Prostate gland (tissue), 2 donors: ENCODE results near the gene HMG20B. TPM values are rescaled to one million over a fixed set of nuclear protein-coding genes. Genes with fewer than 3 reads are reported as not detected.

ENCODE experiments used
- DNase-seq: peaks from one replicate; pipeline ENCODE4 v3.0.0-alpha.2; 2019; ENCODE audit warnings: low spot score
- H3K27ac ChIP-seq, 2 donors: fragments of 200-600 bp; sonication (generic); 2 replicates each; pipeline ENCODE4 v1.5.1; 2017 to 2019
- H3K27me3 ChIP-seq: fragments of 200-600 bp; sonication (generic); replicated peaks from 2 replicates; pipeline ENCODE4 v1.5.1; 2019; ENCODE audit not compliant: insufficient read depth
- H3K36me3 ChIP-seq, 2 donors: fragments of 200-600 bp; sonication (generic); 1 replicate in 1 of 2; 2 replicates in 1 of 2; pipeline versions ENCODE4 v1.5.1 to v1.8.1; 2017 to 2019
- H3K4me1 ChIP-seq: fragments of 200-600 bp; sonication (generic); replicated peaks from 2 replicates; pipeline ENCODE4 v1.5.1; 2019
- H3K4me3 ChIP-seq, 2 donors: fragments of 200-600 bp; sonication (generic); 2 replicates each; pipeline ENCODE4 v1.5.1; 2017 to 2019
- H3K9me3 ChIP-seq: fragments of 200-600 bp; sonication (generic); 2 replicates; pipeline ENCODE4 v1.5.1; 2017
- POLR2A ChIP-seq: fragments of 450-650 bp; IDR thresholded peaks from one replicate; pipeline ENCODE4 v1.6.1; 2016; ENCODE audit warnings: antibody characterized with exemption, mild to moderate bottlenecking
- POLR2AphosphoS5 ChIP-seq: sonication (generic); formaldehyde crosslinking; IDR thresholded peaks from one replicate; pipeline ENCODE4 v1.6.1; 2017; ENCODE audit warnings: antibody characterized with exemption
- WGBS: methylation state at CpG from one replicate; pipeline ENCODE4 v1.1.5; 2018; 5-methylcytosine and 5-hydroxymethylcytosine counted together
- intact Hi-C: fragments of 100-400 bp; cut with DNase I; formaldehyde crosslinking; loops from one replicate; pipeline ENCODE4 v1.14.2; 2022
- total RNA-seq, 2 donors: library from RNA; depleted of rRNA; stranded (reverse); fragments of >200 nt; gene quantifications; one replicate each; pipeline ENCODE4 v1.1.0, GENCODE V29; 2016
- TF ChIP-seq, protein P1 (sequence below), 4 experiments: fragments of 200-600 bp in 2 of 4; fragments of 450-650 bp in 2 of 4; sonication (generic) in 2 of 4; IDR thresholded peaks; 1 replicate in 3 of 4; 2 replicates in 1 of 4; pipeline ENCODE4 v1.5.1; 2016 to 2019; ENCODE audit warnings: antibody characterized with exemption in 4 of 4, mild to moderate bottlenecking in 2 of 4, moderate library complexity in 2 of 4

The HMG20B gene
- total RNA-seq, 2 donors from 2014 or later = 184 to 369 TPM

DNA sequence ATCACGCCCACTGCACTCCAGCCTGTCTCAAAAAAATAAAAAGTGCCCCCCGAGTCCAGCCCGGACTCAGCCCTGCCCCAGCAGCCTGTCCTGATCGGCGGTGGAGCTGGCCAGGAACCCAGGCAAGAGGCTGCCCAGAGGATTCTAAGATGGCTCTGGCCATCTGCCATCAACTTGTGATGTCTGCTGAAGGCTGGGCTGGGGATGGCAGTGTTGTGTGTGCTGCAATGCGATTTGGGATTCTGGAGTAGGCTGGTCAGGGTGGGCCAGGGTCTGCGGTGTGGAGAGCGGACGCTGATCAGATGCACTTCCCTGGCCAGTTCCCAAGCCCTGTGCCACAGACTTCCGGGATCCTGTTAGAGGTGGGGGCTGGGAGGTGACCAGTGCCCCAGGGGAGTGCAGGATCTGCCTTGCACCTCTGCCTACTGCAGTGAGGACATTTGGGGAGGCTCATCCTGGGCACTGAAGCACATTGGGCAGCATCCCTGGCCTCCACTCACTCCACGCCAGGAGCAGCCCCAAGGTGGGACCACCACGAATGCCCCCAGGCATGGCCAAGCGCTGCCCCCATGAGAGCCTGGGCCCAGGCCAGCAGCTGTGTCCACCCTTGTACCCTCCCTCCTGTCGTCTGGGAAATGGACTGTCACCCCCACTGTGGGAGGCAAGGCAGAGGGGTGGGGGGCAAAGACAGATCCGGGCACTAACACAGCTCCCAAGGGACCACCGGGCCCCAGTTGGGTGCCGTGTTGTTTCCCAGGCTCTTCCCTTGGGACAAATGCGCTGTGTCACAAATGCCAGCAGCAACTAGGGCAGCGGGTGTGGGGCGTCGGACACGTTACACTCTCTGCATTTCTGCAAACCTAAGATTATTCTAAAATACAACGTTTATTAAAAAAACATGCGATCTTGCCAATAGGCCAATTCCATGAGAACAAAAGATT, 37.3 kb downstream of the HMG20B start:
- Histone ChIP-seq H3K27ac (no peak overlapping the region), H3K27me3 (no peaks in the 10 kb centered on the region), H3K9me3 (no peaks in the 10 kb centered on the region), H3K36me3 (peaks cover 0 to 10% of the 10 kb centered on the region in 2 donors), H3K4me1 (peaks cover 10% of the 10 kb centered on the region), H3K4me3 (no peak overlapping the region)
- intact Hi-C loops = loop anchor here (10.0 kb wide), 1 partner anchor 305 kb away; no protein-coding TSS in a partner anchor
- TF ChIP-seq, protein P1, sequence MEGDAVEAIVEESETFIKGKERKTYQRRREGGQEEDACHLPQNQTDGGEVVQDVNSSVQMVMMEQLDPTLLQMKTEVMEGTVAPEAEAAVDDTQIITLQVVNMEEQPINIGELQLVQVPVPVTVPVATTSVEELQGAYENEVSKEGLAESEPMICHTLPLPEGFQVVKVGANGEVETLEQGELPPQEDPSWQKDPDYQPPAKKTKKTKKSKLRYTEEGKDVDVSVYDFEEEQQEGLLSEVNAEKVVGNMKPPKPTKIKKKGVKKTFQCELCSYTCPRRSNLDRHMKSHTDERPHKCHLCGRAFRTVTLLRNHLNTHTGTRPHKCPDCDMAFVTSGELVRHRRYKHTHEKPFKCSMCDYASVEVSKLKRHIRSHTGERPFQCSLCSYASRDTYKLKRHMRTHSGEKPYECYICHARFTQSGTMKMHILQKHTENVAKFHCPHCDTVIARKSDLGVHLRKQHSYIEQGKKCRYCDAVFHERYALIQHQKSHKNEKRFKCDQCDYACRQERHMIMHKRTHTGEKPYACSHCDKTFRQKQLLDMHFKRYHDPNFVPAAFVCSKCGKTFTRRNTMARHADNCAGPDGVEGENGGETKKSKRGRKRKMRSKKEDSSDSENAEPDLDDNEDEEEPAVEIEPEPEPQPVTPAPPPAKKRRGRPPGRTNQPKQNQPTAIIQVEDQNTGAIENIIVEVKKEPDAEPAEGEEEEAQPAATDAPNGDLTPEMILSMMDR (IDR thresholded peaks at IDR 0.05) = no peak
- no peak for TF ChIP-seq POLR2A
- TF ChIP-seq POLR2AphosphoS5 = no peak
- 75% methylated on average over 23 of the region's 24 CpGs for WGBS
- DNase-seq = no peak

DNA sequence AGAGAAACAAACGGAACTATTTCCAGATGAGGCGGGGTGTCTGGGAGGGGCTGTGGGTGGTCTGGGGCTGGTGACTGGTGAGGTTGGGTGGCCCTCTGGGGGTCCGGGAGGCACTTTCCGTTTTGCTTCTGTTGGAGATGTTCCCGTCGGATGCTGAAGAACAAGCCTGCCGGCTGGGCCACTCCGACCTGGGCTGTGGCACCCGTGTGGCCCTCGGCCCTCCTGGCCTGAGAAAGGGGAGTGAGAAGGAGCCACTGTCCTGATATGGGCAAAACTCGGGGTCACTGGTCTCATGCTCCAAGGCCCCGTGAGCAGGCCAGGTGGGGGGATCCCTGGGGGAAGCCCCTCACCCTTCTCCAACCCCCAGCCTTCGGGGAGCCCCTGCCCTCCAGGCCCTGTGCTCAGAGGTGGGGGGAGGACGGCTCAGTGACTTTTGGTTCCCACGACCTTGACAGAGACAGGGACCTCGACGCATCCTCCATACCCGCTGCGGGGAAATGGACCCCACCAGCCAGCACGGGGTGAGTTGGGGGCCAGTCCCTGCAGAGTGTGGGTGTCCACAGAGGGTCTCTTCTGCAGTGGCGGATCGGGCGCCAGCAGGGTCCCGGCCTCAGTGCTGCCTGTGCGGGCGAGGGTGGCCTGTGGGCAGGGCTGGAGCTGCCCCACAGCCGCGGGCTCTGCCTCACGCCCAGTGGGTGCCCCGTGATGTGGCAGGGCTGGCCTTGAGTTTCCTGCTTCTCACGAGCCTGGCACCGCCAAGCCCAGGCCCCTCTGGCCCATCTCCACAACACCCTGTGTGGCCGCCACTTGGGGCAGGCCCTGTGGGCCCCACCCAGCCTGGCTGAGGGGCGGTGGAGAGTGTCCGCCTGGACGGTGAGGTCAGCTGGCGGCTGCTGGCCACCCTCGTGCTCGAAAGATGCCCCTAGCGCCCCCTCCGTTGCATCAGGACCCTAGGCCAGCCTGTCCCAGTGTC, 38.3 kb downstream of the HMG20B start:
- Histone ChIP-seq H3K27me3 (no peaks in the 10 kb centered on the region), H3K4me3 (no peak overlapping the region), H3K27ac (no peak overlapping the region), H3K4me1 (peaks cover 7% of the 10 kb centered on the region), H3K9me3 (no peaks in the 10 kb centered on the region), H3K36me3 (peaks cover 0 to 10% of the 10 kb centered on the region in 2 donors)
- DNase-seq = no peak
- 87% methylated on average over 41 of the region's 41 CpGs for WGBS
- TF ChIP-seq POLR2AphosphoS5 (no peak), POLR2A (no peak)
- TF ChIP-seq, protein P1 (IDR thresholded peaks at IDR 0.05) = no peak
- intact Hi-C loops = loop anchor here (10.0 kb wide), 1 partner anchor 306 kb away; no protein-coding TSS in a partner anchor

DNA sequence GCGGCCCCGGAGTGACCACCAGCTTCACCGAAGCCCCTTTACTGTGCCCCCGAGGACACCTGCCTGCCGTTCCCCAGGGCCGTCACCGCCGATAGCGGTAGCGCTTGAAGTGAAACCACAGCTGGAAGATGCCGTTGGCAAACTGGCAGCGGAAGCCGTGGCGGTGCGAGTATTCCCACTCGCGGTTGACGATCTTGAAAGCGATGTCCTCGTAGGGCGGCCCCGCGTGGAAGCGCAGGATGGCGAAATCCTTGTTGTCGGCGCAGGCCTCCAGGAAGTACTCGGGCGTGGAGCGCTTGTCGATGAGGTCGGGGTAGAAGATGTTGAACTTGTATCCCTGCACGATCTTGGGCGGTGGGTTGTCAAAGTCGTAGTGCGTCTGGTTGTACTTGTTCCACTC, 39.1 kb downstream of the HMG20B start:
- no peak overlapping the region for H3K4me3 ChIP-seq
- H3K4me1 ChIP-seq = peaks cover 4% of the 10 kb centered on the region
- 96% methylated on average over 36 of the region's 36 CpGs for WGBS
- H3K27ac ChIP-seq = no peak overlapping the region
- no peaks in the 10 kb centered on the region for H3K27me3 ChIP-seq
- TF ChIP-seq, protein P1 (IDR thresholded peaks at IDR 0.05) = no peak
- TF ChIP-seq POLR2AphosphoS5 = no peak
- no peak for TF ChIP-seq POLR2A
- H3K9me3 ChIP-seq = no peaks in the 10 kb centered on the region
- intact Hi-C loops = loop anchor here (10.0 kb wide), 1 partner anchor 307 kb away; no protein-coding TSS in a partner anchor
- peaks cover 0 to 10% of the 10 kb centered on the region in 2 donors for H3K36me3 ChIP-seq
- no peak for DNase-seq

DNA sequence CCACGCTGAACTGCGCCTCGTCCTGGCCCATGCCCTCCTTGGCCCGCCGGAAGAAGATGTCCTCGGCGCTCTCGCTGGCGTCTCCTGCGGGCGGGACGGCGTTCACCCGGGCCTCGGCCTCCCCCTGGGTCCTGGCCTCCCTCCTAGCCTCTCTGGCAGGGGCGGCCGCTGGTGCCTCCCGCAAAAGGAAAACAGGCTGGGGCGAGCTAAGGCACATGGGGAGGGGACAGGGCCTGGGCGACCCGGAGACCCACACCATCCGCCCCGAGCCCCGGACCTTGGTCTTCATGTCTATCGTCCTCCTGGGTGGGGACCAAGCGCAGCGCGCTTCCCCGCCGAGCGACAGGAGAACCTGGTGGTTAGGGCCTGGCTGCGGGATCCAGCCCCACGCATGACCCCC, 39.6 kb downstream of the HMG20B start:
- no peak overlapping the region for H3K4me3 ChIP-seq
- H3K9me3 ChIP-seq = no peaks in the 10 kb centered on the region
- H3K36me3 ChIP-seq = peaks cover 0 to 10% of the 10 kb centered on the region in 2 donors
- no peak overlapping the region for H3K27ac ChIP-seq
- no peak for DNase-seq
- TF ChIP-seq POLR2AphosphoS5 (no peak), POLR2A (no peak)
- TF ChIP-seq, protein P1 (IDR thresholded peaks at IDR 0.05) = no peak
- peaks cover under 1% of the 10 kb centered on the region for H3K4me1 ChIP-seq
- WGBS = 95% methylated on average over 33 of the region's 33 CpGs
- intact Hi-C loops = loop anchor here (10.0 kb wide), 1 partner anchor 308 kb away; no protein-coding TSS in a partner anchor
- H3K27me3 ChIP-seq = no peaks in the 10 kb centered on the region
